ENCODE data around the gene FAM210B.
A peak's percentile ranks its signal among the peaks of the same experiment; 100 is the strongest.
"Not testable (repeated sequence)": the region's sequence is repeated elsewhere in the genome, so short reads cannot be mapped to it uniquely, and the experiment has no call there.

FAM210B gene

GRCh38 chr20:56360908-56361205 lies 2.1 kb downstream of the FAM210B start:
- no peak for DNase-seq (ENCODE audit: low read depth in 2 of 2)

DNA sequence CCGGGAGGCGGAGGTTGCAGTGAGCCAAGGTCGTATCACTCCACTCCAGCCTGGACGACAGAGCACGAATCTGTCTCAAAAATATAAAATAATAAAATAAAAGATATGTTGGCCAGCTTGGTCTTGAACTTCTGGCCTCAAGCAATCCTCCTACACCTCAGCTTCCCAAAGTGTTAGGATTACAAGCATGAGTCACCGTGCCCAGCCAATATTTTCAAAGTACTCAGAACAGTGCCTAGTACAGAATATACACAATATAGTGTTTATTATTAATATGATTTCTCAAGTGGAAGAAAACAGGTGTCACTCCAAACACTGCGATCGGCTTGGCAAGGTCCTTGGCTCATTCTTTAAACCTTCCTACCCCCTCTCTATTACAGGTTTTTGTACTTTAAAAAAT lies 3.1 kb downstream of the FAM210B start:
- DNase-seq (ENCODE audit: low read depth in 2 of 2): no peak

- DNase-seq (ENCODE audit: low read depth in 2 of 2): no peak
These were observed 4.1 kb downstream of the FAM210B start for GRCh38 chr20:56362833-56363413.

DNA sequence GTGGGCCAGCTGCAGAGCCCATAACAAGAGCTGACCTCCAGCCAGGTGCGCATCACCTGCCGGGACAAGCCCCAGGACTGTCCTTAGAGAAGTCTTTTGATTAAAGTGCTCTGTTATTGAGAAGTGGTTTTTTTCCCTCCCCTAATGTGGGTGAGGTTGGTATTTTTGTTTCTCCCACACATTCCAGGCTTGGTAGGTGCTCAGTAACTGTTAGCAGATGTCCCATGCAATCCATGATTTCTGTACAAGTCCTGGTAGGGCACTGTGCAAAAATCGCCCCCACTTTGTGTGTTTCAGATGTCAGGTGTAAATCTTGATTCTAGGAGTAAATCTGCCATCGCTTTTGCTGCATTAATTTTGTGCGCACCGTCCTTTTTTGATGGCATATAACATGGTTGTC lies 4.7 kb downstream of the FAM210B start:
- DNase-seq (ENCODE audit: low read depth in 2 of 2): no peak

DNA sequence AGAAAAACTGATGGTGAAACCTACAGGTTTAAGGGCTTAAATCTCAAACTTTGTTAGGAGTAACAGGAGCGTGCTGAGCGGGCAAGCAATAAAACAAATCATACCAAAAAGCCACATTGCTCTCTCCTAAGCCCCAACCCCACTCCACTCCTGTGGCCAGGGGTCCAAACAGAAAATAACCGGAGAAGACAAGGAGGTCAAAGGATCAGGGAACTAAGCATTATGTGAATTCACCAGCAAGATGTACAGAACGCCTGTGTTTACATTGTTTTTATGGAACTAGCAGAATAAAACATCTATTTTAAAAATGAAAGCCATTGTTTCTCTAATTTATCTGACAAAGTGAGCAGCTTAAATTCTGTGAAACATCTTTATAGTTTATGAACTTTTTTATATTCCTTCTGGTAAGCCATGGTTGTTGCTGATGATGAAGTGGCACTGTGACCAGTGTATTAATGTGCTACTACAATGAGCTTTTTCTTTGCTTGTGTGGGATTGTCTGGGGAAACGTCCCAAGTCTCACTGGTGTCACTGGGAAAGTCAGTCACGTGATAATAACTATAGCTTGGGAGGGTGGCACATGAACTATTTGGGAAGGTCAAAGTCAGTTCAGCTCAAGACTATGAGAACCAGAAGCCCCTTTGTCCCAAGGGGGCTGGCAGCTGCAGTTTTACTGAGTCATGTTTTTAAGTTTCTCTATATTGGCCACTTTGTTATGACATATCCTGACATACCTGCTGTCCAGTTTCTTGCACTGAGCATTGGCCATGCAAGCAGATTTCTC lies 9.8 kb downstream of the FAM210B start:
- no peak for DNase-seq (ENCODE audit: low read depth in 2 of 2)

DNA sequence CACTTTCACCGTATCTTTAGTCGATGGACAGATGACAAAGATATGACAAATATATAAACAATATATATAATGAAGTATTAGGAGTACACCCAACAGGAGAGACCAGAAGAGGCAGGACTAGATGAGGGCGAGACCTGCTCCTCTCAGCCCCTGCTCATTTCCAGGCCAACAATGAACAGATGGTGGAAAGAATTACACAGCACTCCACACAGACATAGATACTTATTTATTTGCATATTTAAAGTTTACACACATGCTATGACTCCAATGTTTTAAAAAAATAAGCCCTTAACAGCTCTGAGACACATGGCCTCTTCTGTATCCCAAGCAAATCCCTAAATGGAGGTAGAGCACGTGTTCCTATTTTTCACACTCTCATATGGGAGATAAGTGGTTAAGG lies 10.4 kb downstream of the FAM210B start:
- DNase-seq (ENCODE audit: low read depth in 2 of 2): no peak

DNA sequence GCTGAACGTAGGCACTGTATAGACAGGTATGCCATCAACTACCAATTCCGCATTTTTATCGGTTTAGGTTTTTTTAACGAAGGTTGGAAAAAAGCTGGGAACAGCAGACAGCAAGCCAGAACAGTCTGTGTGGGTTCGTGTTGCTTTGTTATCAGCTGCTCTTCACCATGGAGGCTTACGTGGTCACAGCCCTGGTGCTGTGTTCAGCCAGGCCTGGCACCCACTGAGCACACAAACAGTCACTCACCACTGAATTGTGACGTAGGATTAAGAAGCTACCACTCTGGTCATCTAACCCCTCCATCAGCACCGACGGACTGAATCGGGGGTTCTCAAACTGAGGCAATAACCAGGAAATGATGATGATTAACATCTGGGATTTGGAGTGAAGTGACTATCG lies 13.2 kb downstream of the FAM210B start:
- no peak for DNase-seq (ENCODE audit: low read depth in 2 of 2)

- DNase-seq (ENCODE audit: low read depth in 2 of 2): no peak
These were observed 14.1 kb downstream of the FAM210B start for GRCh38 chr20:56372850-56373249.

DNA sequence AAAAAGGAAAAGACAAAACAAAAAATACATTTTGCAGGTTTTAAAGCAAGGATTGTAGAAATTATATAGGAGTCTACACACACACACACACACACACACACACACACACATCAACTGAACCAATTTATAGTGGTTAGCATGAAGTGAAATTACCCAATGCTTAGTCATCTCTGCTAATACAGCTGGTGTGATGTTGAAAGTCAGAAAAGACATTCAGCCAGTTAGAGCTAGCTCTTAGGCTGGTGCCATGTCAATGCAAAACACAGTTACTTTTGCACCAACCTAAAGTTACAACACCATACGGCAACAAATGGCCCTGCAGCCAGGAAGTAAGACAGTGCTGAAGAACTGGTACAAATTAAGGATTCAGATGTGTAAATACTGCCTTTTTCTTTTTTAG lies 15.2 kb downstream of the FAM210B start:
- DNase-seq (ENCODE audit: low read depth in 2 of 2): no peak

DNA sequence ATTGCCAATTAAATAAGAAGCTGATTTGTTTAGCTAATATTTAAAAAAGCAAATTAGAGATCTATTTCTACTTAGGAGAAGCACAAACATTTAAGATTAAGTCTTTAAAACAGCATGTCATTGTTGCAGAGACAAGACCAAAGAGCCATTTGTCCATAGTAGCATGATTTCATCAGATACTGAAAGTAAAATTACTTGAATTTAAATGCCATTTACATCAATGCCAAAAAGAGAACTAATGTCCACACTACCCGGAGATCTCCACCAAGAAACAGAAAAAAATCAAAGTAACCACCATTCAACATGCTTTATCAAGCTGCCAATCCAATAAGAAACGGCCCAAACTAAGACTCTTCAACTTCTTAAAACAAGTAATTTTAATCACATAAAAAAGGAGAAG lies 17.6 kb downstream of the FAM210B start:
- DNase-seq (ENCODE audit: low read depth in 2 of 2): no peak

- no peak for DNase-seq (ENCODE audit: low read depth in 2 of 2)
These were observed 19.6 kb downstream of the FAM210B start for GRCh38 chr20:56378386-56378785.

- no peak for DNase-seq (ENCODE audit: low read depth in 2 of 2)
These were observed 21.6 kb downstream of the FAM210B start for GRCh38 chr20:56380375-56380774.

GRCh38 chr20:56381501-56381900 lies 22.7 kb downstream of the FAM210B start:
- no peak for DNase-seq (ENCODE audit: low read depth in 2 of 2)

DNA sequence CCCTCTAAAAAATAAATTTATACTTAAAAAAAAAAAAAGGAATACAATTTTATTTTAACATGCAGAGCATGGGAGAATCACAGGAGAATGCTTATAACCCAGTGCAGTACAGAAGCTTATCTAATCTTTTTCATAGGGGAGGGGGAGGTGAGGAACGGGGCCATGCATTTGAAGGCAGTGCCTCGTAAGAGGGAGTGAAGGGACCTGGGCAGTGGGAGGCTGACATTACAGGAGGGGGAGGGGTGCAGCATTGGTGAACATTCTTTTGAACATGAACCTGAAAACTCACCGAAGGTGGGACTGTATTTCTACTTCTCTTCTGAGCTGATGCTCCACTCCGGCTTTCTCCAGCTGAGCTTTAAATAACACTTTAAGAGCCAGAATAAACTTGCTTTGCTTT lies 23.9 kb downstream of the FAM210B start:
- DNase-seq (ENCODE audit: low read depth in 2 of 2): no peak

DNA sequence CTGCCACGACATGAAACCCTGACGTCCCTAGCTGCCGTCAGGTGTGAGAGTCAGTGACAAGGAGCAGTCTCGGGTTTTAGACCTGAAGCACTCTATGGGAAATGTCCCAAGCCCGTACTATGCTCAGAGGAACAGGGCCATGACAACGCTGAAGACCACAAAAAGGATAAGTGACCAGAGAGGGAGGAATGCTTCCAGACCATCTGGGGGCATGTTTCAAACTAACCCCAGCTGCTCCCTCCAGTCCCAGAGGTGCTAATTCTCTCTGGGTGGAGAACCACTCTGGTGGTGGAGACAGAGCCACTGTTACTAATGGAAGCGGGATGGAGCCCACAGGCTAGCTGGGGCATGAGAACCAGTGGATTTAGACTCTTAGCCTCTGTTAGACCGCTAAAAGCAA lies 24.6 kb downstream of the FAM210B start:
- DNase-seq (ENCODE audit: low read depth in 2 of 2): no peak

DNA sequence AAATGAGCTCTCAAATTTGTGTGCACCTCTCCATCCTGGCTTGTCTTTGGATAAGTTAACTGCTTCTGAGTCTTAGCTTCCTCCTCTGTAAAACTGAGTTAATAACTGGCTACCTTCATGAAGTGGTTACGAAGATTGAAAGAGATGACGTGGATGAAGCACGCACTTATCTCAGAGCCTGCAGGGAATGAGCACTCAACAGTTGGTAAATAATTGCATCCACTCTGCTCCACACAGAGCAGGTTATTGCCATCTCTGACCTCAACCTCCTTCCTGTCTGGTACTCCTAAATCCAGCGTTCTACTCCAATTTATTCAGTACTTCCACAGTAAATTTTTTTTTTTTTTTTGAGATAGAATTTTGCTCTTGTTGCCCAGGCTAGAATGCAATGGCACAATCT lies 26.4 kb downstream of the FAM210B start:
- DNase-seq (ENCODE audit: low read depth in 2 of 2): no peak

- DNase-seq (ENCODE audit: low read depth in 2 of 2): no peak
These were observed 27.4 kb downstream of the FAM210B start for GRCh38 chr20:56386219-56386618.

DNA sequence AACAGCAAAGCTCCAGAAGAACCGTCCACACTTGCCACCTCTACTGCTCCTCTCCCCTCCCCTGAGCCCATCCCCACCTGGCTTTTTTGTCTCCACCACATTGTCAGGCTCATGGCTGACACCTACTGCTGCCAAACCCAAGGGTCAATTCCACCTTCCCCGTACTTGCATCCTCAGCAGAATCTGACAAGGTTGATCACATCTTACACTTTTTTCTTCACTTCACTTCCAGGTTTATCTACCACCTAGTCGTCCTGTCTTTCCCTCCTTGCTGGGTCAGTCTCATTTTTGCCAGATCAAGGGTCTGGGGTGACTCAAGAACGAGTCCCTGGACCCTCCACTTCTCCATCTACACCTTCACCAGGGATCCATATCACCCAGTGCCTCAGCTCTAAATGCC lies 30.1 kb downstream of the FAM210B start:
- no peak for DNase-seq (ENCODE audit: low read depth in 2 of 2)

DNA sequence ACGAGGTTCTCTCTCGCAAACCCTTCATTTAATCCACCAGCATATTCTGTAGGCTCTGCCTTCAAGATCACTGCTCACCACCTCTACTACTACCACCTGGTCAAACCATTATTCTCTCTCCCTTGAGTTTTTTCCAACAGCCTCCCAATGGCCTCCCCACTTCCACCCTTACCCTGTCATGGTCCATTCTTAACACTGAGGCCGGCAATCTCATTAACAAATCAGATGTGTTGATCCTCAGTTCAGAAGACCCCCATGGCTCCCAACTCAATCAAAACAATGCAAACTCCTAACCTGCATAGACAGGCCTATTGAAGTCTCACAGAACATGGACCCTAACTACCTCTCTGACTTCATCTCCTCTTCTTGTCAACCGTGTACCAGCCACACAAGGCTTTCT lies 31.0 kb downstream of the FAM210B start:
- DNase-seq (ENCODE audit: low read depth in 2 of 2): no peak

- DNase-seq (ENCODE audit: low read depth in 2 of 2): not testable (repeated sequence)
These were observed 31.6 kb downstream of the FAM210B start for GRCh38 chr20:56390396-56390795.

- DNase-seq (ENCODE audit: low read depth in 2 of 2): no peak
These were observed 32.3 kb downstream of the FAM210B start for GRCh38 chr20:56391037-56391436.

- no peak for DNase-seq (ENCODE audit: low read depth in 2 of 2)
These were observed 32.9 kb downstream of the FAM210B start for GRCh38 chr20:56391596-56392131.

DNA sequence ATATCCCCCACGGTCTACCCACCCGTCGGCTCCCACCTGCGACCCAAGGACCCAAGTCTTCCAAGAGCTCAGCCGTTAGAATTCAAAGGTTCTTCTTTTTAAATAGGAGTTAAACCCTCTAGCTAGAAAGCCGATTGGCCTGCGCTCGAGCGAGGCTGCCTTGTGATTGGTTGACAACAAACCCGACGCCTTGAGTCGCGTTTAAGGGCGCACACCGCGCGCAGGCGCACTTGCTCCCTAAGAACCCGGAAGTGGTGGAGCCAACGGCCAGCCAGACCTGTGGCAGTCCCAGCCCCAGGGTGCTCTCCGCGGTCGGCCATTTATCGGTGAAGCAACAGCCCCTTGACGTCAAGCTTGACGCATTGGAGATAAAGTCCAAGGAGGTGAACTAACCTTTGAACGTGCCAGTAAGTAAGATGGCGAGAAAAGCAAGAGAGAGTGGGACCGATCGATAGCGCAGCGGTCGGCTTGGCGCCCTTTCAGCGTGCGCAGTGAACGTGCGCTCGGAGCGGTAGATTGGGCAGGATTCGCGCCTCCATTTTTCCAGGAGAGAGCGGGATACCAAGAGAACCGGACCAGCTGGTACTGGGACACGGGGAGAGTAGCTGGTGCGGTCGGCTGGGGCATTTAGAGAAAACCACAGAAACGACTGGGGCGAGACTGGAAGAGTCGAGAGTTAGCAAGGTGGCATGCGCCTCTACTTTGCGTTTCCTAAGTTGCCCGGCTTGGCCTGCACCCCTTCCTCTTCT lies 33.5 kb downstream of the FAM210B start, which contains the start of the genes AURKA and CSTF1:
TSS of gene AURKA (minus strand) at position 84 of the 749 bp plus-strand sequence. CDS start 4,018 bp downstream, outside the sequence.
TSS of gene CSTF1 (plus strand) at position 514 of the 749 bp plus-strand sequence. CDS start 2,908 bp downstream, outside the sequence.
- peak; percentile 98 to 99 for DNase-seq (ENCODE audit: low read depth in 2 of 2)

Measured in stimulated activated CD8-positive, alpha-beta memory T cell treated with anti-CD3 and anti-CD28 coated beads, Interleukin-2, amount 100 ng/mL, for 48 hours (primary cell).